AG09319 (cell line): ENCODE measurements around the gene TRAK1.

ENCODE experiments used
- DNase-seq: peaks from one replicate; pipeline ENCODE4 v3.0.0-alpha.2; 2010; ENCODE audit warnings: low read depth; ENCODE audit errors: extremely low read depth
- TF ChIP-seq, protein P1 (sequence below): IDR thresholded peaks from 2 replicates; pipeline ENCODE4 v1.5.1; 2011; ENCODE audit warnings: low read depth, mild to moderate bottlenecking, inconsistent platforms, low read length, moderate library complexity

Gene TRAK1

DNA sequence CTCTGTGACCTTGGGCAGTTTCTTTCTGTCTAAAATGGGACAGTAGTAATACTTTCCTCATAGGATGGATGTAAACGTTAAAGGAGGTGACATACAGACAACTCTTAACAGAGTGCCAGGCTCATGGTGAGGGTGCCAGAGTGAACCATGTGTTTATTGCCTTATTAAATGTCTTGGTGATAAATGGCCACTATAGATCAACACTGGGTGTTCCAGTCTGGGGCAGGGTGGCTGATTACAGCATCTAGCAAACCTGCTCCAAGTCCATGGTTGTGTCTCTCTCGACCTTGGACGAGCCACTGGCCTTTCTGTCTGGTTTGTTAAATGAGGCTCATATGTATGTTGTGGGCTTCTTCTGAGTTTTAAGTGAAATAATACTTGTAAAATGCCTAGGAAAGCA, 75.1 kb downstream of the TRAK1 start:
- TF ChIP-seq, protein P1, sequence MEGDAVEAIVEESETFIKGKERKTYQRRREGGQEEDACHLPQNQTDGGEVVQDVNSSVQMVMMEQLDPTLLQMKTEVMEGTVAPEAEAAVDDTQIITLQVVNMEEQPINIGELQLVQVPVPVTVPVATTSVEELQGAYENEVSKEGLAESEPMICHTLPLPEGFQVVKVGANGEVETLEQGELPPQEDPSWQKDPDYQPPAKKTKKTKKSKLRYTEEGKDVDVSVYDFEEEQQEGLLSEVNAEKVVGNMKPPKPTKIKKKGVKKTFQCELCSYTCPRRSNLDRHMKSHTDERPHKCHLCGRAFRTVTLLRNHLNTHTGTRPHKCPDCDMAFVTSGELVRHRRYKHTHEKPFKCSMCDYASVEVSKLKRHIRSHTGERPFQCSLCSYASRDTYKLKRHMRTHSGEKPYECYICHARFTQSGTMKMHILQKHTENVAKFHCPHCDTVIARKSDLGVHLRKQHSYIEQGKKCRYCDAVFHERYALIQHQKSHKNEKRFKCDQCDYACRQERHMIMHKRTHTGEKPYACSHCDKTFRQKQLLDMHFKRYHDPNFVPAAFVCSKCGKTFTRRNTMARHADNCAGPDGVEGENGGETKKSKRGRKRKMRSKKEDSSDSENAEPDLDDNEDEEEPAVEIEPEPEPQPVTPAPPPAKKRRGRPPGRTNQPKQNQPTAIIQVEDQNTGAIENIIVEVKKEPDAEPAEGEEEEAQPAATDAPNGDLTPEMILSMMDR, result no peak
- DNase-seq, result no peak

DNA sequence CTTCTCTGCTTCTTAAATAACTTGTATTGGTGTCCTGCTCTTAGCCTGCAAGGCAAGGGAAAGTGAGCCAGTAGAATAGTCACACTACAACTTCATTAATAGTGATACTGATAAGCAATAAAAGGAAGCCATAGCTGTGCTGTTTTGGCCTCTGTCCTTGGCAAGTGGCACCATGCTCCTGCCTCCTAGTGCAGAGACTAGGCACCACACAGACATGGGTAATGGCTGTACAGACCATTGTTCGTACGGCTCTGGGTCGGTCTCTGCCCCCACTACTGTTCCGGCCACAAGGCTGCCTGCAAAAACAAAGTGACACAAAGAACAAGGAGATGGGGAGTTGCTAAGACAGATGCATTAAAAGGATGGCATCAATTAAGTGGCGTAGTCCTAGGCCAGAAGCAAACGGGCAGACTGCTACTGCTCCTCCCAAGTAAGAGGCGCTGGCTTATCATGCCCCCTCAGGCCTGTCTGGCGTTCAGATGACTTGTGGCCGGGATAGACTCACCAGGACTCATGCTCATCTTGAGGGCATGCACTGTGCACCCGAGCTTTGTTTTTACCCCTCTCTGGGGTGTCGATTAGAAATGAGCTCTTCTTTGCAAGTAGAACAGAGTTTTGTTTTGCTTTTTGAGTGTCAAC, 75.6 kb downstream of the TRAK1 start:
- no peak for DNase-seq
- TF ChIP-seq, protein P1, result no peak

DNA sequence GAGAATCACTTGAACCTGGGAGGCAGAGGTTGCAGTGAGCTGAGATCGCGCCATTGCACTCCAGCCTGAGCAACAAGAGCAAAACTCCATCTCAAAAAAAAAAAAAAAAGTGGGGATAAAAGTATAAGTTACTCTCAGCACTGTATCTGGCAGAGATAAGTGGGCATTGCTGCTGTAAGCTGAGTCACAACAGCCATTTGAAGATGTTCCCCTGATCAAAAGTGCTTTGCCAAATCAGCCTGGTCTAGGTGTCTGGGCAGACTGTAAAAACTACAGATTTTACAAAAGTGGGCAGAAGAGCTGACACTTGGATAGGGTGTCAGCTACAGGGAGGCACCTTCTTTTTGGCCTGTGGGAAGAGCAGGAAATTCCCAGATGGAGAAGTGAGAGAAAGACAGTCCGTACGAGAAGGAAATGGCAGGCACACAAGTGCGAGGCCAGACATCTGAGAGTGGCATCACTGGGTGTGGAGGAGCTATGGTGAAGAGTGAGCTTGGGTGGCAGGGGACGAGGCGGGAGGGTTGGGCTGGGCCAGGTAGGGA, 78.5 kb downstream of the TRAK1 start:
- TF ChIP-seq, protein P1, result no peak
- no peak for DNase-seq

DNA sequence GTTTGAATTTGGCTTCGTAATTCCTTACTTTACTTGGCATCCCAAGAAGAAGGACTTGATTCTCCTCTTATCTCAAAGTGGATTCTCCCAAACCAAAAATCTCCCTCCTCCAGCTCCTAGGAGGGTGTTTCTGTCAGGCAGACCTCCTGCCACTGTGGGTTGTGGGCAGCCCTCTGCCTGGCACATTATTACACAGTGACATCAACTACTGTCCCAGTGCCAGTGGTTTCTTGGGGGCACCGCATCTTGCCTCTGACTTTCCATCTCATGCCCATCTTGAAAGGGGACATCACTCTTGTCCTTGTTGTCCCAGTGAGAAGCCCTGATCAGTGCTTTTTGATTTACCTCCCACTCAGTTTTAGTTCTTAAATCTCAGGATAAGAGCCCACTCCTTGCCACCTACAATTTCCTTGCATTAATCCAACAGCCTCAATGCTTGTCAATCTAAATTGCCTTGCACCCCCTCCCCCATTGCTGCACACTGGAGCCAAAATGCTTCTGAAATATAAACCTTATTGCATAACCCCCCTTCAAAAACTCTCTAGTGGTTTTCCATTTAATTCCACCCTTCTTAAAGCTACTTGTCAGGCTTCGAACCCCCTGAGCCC, 81.0 kb downstream of the TRAK1 start:
- no peak for DNase-seq
- TF ChIP-seq, protein P1, result no peak

DNA sequence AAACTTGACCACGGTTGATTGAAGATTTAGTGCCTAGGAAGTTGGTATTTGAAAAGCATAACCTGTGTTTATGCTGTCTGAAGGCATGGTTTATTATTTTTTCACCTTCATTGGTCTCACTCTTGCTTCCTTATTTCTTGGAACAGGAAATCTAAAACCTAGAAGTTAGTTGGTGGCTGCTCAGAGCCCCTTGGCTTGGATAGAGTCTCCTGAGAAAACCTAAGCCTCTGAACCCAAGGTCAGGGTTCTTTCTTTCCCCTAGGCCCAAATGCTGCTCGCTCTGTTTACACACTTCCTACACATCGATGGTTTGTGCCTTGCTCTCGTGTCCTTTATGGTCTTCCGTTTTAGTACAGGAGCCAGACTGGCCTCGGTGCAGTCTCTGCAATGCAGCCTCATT, 82.2 kb downstream of the TRAK1 start:
- no peak for DNase-seq
- TF ChIP-seq, protein P1, result no peak

DNA sequence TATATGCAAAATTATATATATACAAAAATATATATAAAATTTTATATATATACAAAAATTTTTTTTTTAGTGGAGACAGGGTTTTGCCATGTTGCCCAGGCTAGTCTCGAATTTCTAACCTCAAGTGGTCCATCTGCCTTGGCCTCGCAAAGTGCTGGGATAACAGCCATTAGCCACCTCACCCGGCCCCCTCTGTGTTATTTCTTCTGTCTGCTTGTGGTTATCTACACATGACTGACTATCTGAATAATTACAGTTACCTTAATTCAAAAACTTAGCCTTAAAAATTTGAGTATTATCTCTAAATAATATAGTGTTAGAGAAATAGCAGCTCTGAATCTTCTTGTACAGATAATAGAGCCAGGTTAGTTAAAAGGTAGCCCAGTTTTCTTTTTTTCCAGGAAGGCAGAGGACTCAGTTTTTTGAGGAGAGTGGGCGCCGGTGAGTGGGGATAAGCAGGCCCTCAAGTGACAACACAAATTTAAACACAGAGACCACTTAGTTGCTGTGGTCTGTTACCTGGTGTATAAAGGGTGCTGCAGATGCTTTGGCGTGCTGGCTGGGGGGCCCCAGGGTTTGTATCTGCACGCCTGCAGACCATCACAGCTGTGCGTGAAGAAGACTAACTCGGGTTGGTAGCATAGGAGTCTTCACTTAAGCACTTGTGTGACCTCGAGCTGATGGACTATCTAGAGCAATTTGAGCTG, 83.7 kb downstream of the TRAK1 start:
- TF ChIP-seq, protein P1, result no peak
- no peak for DNase-seq
